ENCODE data around the gene ABHD17A. TPM values are rescaled to one million over a fixed set of nuclear protein-coding genes. Genes with fewer than 3 reads are reported as not detected.

ABHD17A gene
- total RNA-seq, 6 experiments from 2014 or later, result 20.4 to 49.5 (median 23.5) TPM

GRCh38 chr19:1913781-1914577 is 28.7 kb upstream of the ABHD17A start:
- Histone ChIP-seq H3K4me3 (no peak overlapping the region), H3K36me3 (peaks cover 0 to 3% (median under 1%) of the 10 kb centered on the region in 4 donors), H3K9me3 (no peaks in the 10 kb centered on the region), H3K27ac (no peak overlapping the region), H3K27me3 (no peaks in the 10 kb centered on the region), H3K4me1 (no peaks in the 10 kb centered on the region)
- 67% methylated on average over 3 of the region's 23 CpGs for WGBS (ENCODE audit: insufficient coverage, low coverage, low lambda C conversion rate, missing lambda C conversion rate)
- intact Hi-C loops (cut with DNase I), result no loop called here
- TF ChIP-seq POLR2A (IDR thresholded peaks at IDR 0.05) (no peak), CTCF (IDR thresholded peaks at IDR 0.05) (no peak)
- no peak for ATAC-seq
- DNase-seq, result no peak

- 96% methylated on average over 22 of the region's 77 CpGs for WGBS (ENCODE audit: insufficient coverage, low coverage, low lambda C conversion rate, missing lambda C conversion rate)
- peaks cover 0 to 3% (median 0%) of the 10 kb centered on the region in 4 donors for H3K36me3 ChIP-seq
- intact Hi-C loops (cut with DNase I), result no loop called here
- no peaks in the 10 kb centered on the region for H3K27me3 ChIP-seq
- no peak overlapping the region for H3K4me3 ChIP-seq
- H3K9me3 ChIP-seq, result no peaks in the 10 kb centered on the region
- TF ChIP-seq CTCF (IDR thresholded peaks at IDR 0.05) (no peak), POLR2A (IDR thresholded peaks at IDR 0.05) (no peak)
- H3K4me1 ChIP-seq, result no peaks in the 10 kb centered on the region
- no peak for ATAC-seq
- no peak for DNase-seq
- no peak overlapping the region for H3K27ac ChIP-seq
Measured at GRCh38 chr19:1912760-1913505, 27.6 kb upstream of the ABHD17A start.

- no CpG with 5 or more reads among the region's 37 CpGs for WGBS (ENCODE audit: insufficient coverage, low coverage, low lambda C conversion rate, missing lambda C conversion rate)
Measured at GRCh38 chr19:1911995-1912394, 26.7 kb upstream of the ABHD17A start.

GRCh38 chr19:1911098-1911497 is 25.8 kb upstream of the ABHD17A start:
- no peak for ATAC-seq
- intact Hi-C loops (cut with DNase I), result no loop called here
- 86% methylated on average over 8 of the region's 13 CpGs for WGBS (ENCODE audit: insufficient coverage, low coverage, low lambda C conversion rate, missing lambda C conversion rate)
- no peak for TF ChIP-seq CTCF (IDR thresholded peaks at IDR 0.05)
- no peak for TF ChIP-seq POLR2A (IDR thresholded peaks at IDR 0.05)
- H3K9me3 ChIP-seq, result no peaks in the 10 kb centered on the region
- no peak for DNase-seq
- H3K4me1 ChIP-seq, result no peaks in the 10 kb centered on the region
- H3K36me3 ChIP-seq, result peaks cover 0 to 3% (median 0%) of the 10 kb centered on the region in 4 donors
- no peaks in the 10 kb centered on the region for H3K27me3 ChIP-seq
- no peak overlapping the region for H3K27ac ChIP-seq
- no peak overlapping the region for H3K4me3 ChIP-seq

More at GRCh38 chr19:1911995-1912394, 26.7 kb upstream of the ABHD17A start:
- intact Hi-C loops (cut with DNase I), result no loop called here
- H3K4me1 ChIP-seq, result no peaks in the 10 kb centered on the region
- H3K9me3 ChIP-seq, result no peaks in the 10 kb centered on the region
- peaks cover 0 to 3% (median 0%) of the 10 kb centered on the region in 4 donors for H3K36me3 ChIP-seq
- TF ChIP-seq POLR2A (IDR thresholded peaks at IDR 0.05), result no peak
- TF ChIP-seq CTCF (IDR thresholded peaks at IDR 0.05), result no peak
- no peak overlapping the region for H3K4me3 ChIP-seq
- DNase-seq (peak in 1 of 3 donors; percentile 56), ATAC-seq (no peak)
- no peaks in the 10 kb centered on the region for H3K27me3 ChIP-seq
- H3K27ac ChIP-seq, result no peak overlapping the region
